ENCODE results near the gene GAB2. TPM values are rescaled to one million over a fixed set of nuclear protein-coding genes. Genes with fewer than 3 reads are reported as not detected.

The GAB2 gene
- total RNA-seq, 1 donor from 2014 or later = 23.1 TPM

- DNase-seq = no peak
Measured at GRCh38 chr11:78340530-78340929, 77.1 kb downstream of the GAB2 start.

- no peak for DNase-seq
Measured at GRCh38 chr11:78339945-78340344, 77.7 kb downstream of the GAB2 start.

GRCh38 chr11:78339483-78339882 lies 78.1 kb downstream of the GAB2 start:
- no peak for DNase-seq

GRCh38 chr11:78338702-78339101 lies 78.9 kb downstream of the GAB2 start:
- no peak for DNase-seq

GRCh38 chr11:78338138-78338537 lies 79.5 kb downstream of the GAB2 start:
- DNase-seq = no peak

GRCh38 chr11:78337554-78337924 lies 80.1 kb downstream of the GAB2 start:
- DNase-seq = no peak

- no peak for DNase-seq
Measured at GRCh38 chr11:78336877-78337553, 80.6 kb downstream of the GAB2 start.

- DNase-seq = no peak
Measured at GRCh38 chr11:78334109-78334508, 83.5 kb downstream of the GAB2 start.

GRCh38 chr11:78332872-78333271 lies 84.7 kb downstream of the GAB2 start:
- DNase-seq = no peak

GRCh38 chr11:78332174-78332866 lies 85.3 kb downstream of the GAB2 start:
- DNase-seq = no peak

- DNase-seq = peak; percentile 69
Measured at GRCh38 chr11:78331711-78332110, 85.9 kb downstream of the GAB2 start.

- no peak for DNase-seq
Measured at GRCh38 chr11:78330361-78330760, 87.3 kb downstream of the GAB2 start.

- no peak for DNase-seq
Measured at GRCh38 chr11:78327945-78328344, 89.7 kb downstream of the GAB2 start.

GRCh38 chr11:78325274-78325781 lies 92.3 kb downstream of the GAB2 start:
- DNase-seq = no peak

GRCh38 chr11:78323363-78323762 lies 94.3 kb downstream of the GAB2 start:
- no peak for DNase-seq

- no peak for DNase-seq
Measured at GRCh38 chr11:78319453-78319955, 98.1 kb downstream of the GAB2 start.

GRCh38 chr11:78318321-78319114 lies 99.1 kb downstream of the GAB2 start:
- DNase-seq = peak; percentile 66

- DNase-seq = no peak
Measured at GRCh38 chr11:78315724-78316123, 101.9 kb downstream of the GAB2 start.

- no peak for DNase-seq
Measured at GRCh38 chr11:78314762-78315161, 102.9 kb downstream of the GAB2 start.

- DNase-seq = no peak
Measured at GRCh38 chr11:78313898-78314297, 103.7 kb downstream of the GAB2 start.

GRCh38 chr11:78313181-78313795 lies 104.3 kb downstream of the GAB2 start:
- peak; percentile 50 for DNase-seq

- DNase-seq = no peak
Measured at GRCh38 chr11:78312712-78313111, 104.9 kb downstream of the GAB2 start.

Measured in occipital lobe (tissue), 2 donors.